ENCODE measurements around the gene ASIC4.

GRCh38 chr2:219493086-219493485 lies 21.2 kb upstream of the ASIC4 start:
- TF ChIP-seq CTCF (IDR thresholded peaks at IDR 0.05) (no peak), POLR2A (IDR thresholded peaks at IDR 0.05) (no peak), EP300 (IDR thresholded peaks at IDR 0.05; ENCODE audit: low read depth) (no peak)

All from transverse colon (tissue), 3 donors.